GM12874 (cell line): Measurements from ENCODE around the gene DOC2A.

Experiments used
- CTCF ChIP-seq: IDR thresholded peaks from 2 replicates; pipeline ENCODE4 v1.5.1; 2011; ENCODE audit warnings: low read depth, mild to moderate bottlenecking, control low read depth, low read length, moderate library complexity; ENCODE audit not compliant: insufficient read depth

DOC2A gene

GRCh38 chr16:30049871-30050270, 39.0 kb upstream of the DOC2A start:
- TF ChIP-seq CTCF, result no peak

GRCh38 chr16:30046588-30046987, 35.8 kb upstream of the DOC2A start:
- no peak for TF ChIP-seq CTCF

- no peak for TF ChIP-seq CTCF
These were observed 35.4 kb upstream of the DOC2A start for GRCh38 chr16:30046178-30046577.

- peak; percentile 26; the same call in 1 of the 2 replicates for TF ChIP-seq CTCF
These were observed 31.0 kb upstream of the DOC2A start for GRCh38 chr16:30041841-30042240.

- no peak for TF ChIP-seq CTCF
These were observed 29.4 kb upstream of the DOC2A start for GRCh38 chr16:30040221-30040620.

GRCh38 chr16:30033270-30033669, 22.4 kb upstream of the DOC2A start:
- TF ChIP-seq CTCF, result no peak

GRCh38 chr16:30032083-30032819, 21.4 kb upstream of the DOC2A start:
- peak; percentile 83 for TF ChIP-seq CTCF
